HCT116 (cell line): ENCODE measurements around the gene ADARB2. TPM values are rescaled to one million over a fixed set of nuclear protein-coding genes. Genes with fewer than 3 reads are reported as not detected.

Source experiments
- ATAC-seq: fragments of 200-7000 bp; cut with Tn5 transposase; 2 replicates; pipeline ENCODE4 v1.9.1; 2020; ENCODE audit warnings: mild to moderate bottlenecking, moderate library complexity
- BruUV-seq: library from RNA; stranded (reverse); fragments of 400-500 nt; replicated peaks from 2 replicates; lab custom pipeline; 2021; lab: Mats Ljungman, UMichigan
- CTCF ChIA-PET: fragments of 300-600 bp; sonication (Branson Sonifier 250); formaldehyde crosslinking; loops from one replicate; lab custom pipeline; 2021; ENCODE audit warnings: antibody characterized with exemption; lab: Charles Lee
- POLR2A ChIA-PET: fragments of 300-600, 350-600 bp; sonication (Branson Sonifier 250); formaldehyde crosslinking; loops from one replicate; lab custom pipeline; 2021; ENCODE audit warnings: antibody characterized with exemption; lab: Charles Lee
- RAD21 ChIA-PET, 2 experiments: fragments of 300-600 bp; sonication (Branson Sonifier 250); formaldehyde crosslinking; loops; one replicate each; lab custom pipeline; 2023; ENCODE audit warnings: low total read pairs in 2 of 2; ENCODE audit not compliant: uncharacterized antibody in 2 of 2, unreplicated experiment in 2 of 2, low non-redundant PET in 1 of 2; lab: Charles Lee
- DNase-seq: peaks from one replicate; pipeline ENCODE4 v3.0.0-alpha.2; 2010; ENCODE audit warnings: low read depth, low spot score
- H2AFZ ChIP-seq: fragments of 200-600 bp; shearing (Covaris generic), sonication (generic); 2 replicates; pipeline ENCODE4 v1.6.1; 2017; ENCODE audit warnings: low read depth, mixed run types, mixed read lengths, antibody characterized with exemption, low read length; ENCODE audit not compliant: poor library complexity, severe bottlenecking
- H3K27ac ChIP-seq: 2 replicates; pipeline ENCODE4 v1.5.1; 2012; ENCODE audit warnings: low read depth, low read length
- H3K27me3 ChIP-seq: fragments of 200-600 bp; sonication (generic); 2 replicates; pipeline ENCODE4 v1.6.1; 2016; ENCODE audit warnings: mixed run types, low read length, mixed read lengths; ENCODE audit not compliant: insufficient read depth
- H3K36me3 ChIP-seq, 2 experiments: fragments of 200-500 bp in 1 of 2; fragments of 200-600 bp in 1 of 2; sonication (Bioruptor generic) in 1 of 2; sonication (generic) in 1 of 2; 2 replicates each; pipeline versions ENCODE4 v1.5.1 to v1.6.1; 2014 to 2016; ENCODE audit warnings: low read length in 2 of 2, inconsistent platforms in 1 of 2, mixed read lengths in 1 of 2, mixed run types in 1 of 2; ENCODE audit not compliant: insufficient read depth in 2 of 2, control insufficient read depth in 1 of 2
- H3K4me1 ChIP-seq, 2 experiments: fragments of 200-600 bp in 1 of 2; sonication (generic) in 1 of 2; 2 replicates each; pipeline versions ENCODE4 v1.5.1 to v1.6.1; 2012 to 2017; ENCODE audit warnings: low read length in 2 of 2, inconsistent platforms in 1 of 2, mild to moderate bottlenecking in 1 of 2, mixed read lengths in 1 of 2, mixed run types in 1 of 2, moderate library complexity in 1 of 2; ENCODE audit not compliant: insufficient read depth in 2 of 2, control insufficient read depth in 1 of 2
- H3K4me2 ChIP-seq: fragments of 200-600 bp; sonication (generic); 2 replicates; pipeline ENCODE4 v1.6.1; 2017; ENCODE audit warnings: mixed run types, low read length, mixed read lengths
- H3K4me3 ChIP-seq, 2 experiments: fragments of 200-600 bp in 1 of 2; sonication (generic) in 1 of 2; replicated peaks in 1 of 2; 2 replicates each; pipeline ENCODE4 v1.5.1; 2011 to 2016; ENCODE audit warnings: low read length in 2 of 2, control low read depth in 1 of 2, low read depth in 1 of 2, mild to moderate bottlenecking in 1 of 2, mixed read lengths in 1 of 2, mixed run types in 1 of 2
- H3K79me2 ChIP-seq: fragments of 200-600 bp; sonication (generic); 2 replicates; pipeline ENCODE4 v1.6.1; 2017; ENCODE audit warnings: mild to moderate bottlenecking, mixed run types, low read length, moderate library complexity, mixed read lengths; ENCODE audit not compliant: insufficient read depth
- H3K9ac ChIP-seq: fragments of 200-600 bp; sonication (generic); 2 replicates; pipeline ENCODE4 v1.6.1; 2016; ENCODE audit warnings: low read length, mixed read lengths
- H3K9me2 ChIP-seq: fragments of 200-600 bp; sonication (generic), shearing (Covaris generic); 2 replicates; pipeline ENCODE4 v1.6.1; 2017; ENCODE audit warnings: mixed run types, mild to moderate bottlenecking, moderate library complexity; ENCODE audit not compliant: insufficient read depth
- H3K9me3 ChIP-seq, 2 experiments: fragments of 200-500 bp in 1 of 2; fragments of 200-600 bp in 1 of 2; sonication (Bioruptor generic) in 1 of 2; sonication (generic) in 1 of 2; 2 replicates each; pipeline ENCODE4 v1.6.1; 2014 to 2017; ENCODE audit warnings: low read length in 2 of 2, mixed read lengths in 2 of 2, inconsistent platforms in 1 of 2, low read depth in 1 of 2, mild to moderate bottlenecking in 1 of 2, mixed run types in 1 of 2, moderate library complexity in 1 of 2; ENCODE audit not compliant: control insufficient read depth in 1 of 2, insufficient read depth in 1 of 2
- H4K20me1 ChIP-seq: fragments of 200-600 bp; sonication (generic), shearing (Covaris generic); 2 replicates; pipeline ENCODE4 v1.6.1; 2017; ENCODE audit warnings: mixed run types, mild to moderate bottlenecking, moderate library complexity; ENCODE audit not compliant: insufficient read depth
- ATF3 ChIP-seq: IDR thresholded peaks from 2 replicates; pipeline ENCODE4 v1.6.1; 2012
- CBX3 ChIP-seq: IDR thresholded peaks from 2 replicates; pipeline ENCODE4 v1.6.1; 2012; ENCODE audit warnings: low read depth
- CEBPB ChIP-seq: IDR thresholded peaks from 2 replicates; pipeline ENCODE4 v1.6.1; 2012; ENCODE audit warnings: low read depth
- EGR1 ChIP-seq: IDR thresholded peaks from 2 replicates; pipeline ENCODE4 v1.6.1; 2012; ENCODE audit warnings: low read depth
- EZH2phosphoT487 ChIP-seq: fragments of 200-600 bp; IDR thresholded peaks from 2 replicates; pipeline ENCODE4 v1.6.1; 2018; ENCODE audit warnings: antibody characterized with exemption, borderline replicate concordance
- FOSL1 ChIP-seq: IDR thresholded peaks from 2 replicates; pipeline ENCODE4 v1.6.1; 2012; ENCODE audit warnings: low read depth
- MAX ChIP-seq: IDR thresholded peaks from 2 replicates; pipeline ENCODE4 v1.6.1; 2012
- POLR2AphosphoS5 ChIP-seq: IDR thresholded peaks from 2 replicates; pipeline ENCODE4 v1.6.1; 2011; ENCODE audit warnings: mild to moderate bottlenecking, low read depth, low read length, moderate library complexity
- RAD21 ChIP-seq: IDR thresholded peaks from 2 replicates; pipeline ENCODE4 v1.6.1; 2012; ENCODE audit warnings: low read depth, mild to moderate bottlenecking
- REST ChIP-seq: IDR thresholded peaks from 2 replicates; pipeline ENCODE4 v1.6.1; 2012; ENCODE audit warnings: low read depth
- SRF ChIP-seq: IDR thresholded peaks from 2 replicates; pipeline ENCODE4 v1.6.1; 2012; ENCODE audit warnings: low read depth
- YY1 ChIP-seq: IDR thresholded peaks from 2 replicates; pipeline ENCODE4 v1.6.1; 2011; ENCODE audit warnings: low read length, low read depth, moderate library complexity, mild to moderate bottlenecking; ENCODE audit not compliant: insufficient replicate concordance; ENCODE audit errors: extremely low read depth
- ZFX ChIP-seq: fragments of 450-650 bp; IDR thresholded peaks from 2 replicates; pipeline ENCODE4 v1.6.1; 2017
- ZNF274 ChIP-seq: fragments of 200-500 bp; sonication (Bioruptor generic); IDR thresholded peaks from 2 replicates; pipeline ENCODE4 v1.6.1; 2014; ENCODE audit warnings: mild to moderate bottlenecking, low read depth, low read length, inconsistent platforms
- intact Hi-C: fragments of 100-400 bp; cut with micrococcal nuclease; formaldehyde crosslinking; loops from 2 replicates; pipeline ENCODE4 v1.10.0; 2022
- total RNA-seq: library from RNA; stranded (reverse); gene quantifications from one replicate; pipeline ENCODE4 v1.2.1, GENCODE V29; 2021; ENCODE audit not compliant: unreplicated experiment

Gene ADARB2
- total RNA-seq, 1 experiment from 2014 or later, result not detected

- RAD21 ChIA-PET, result no interaction called here
Measured at GRCh38 chr10:1137499-1138163, 599.7 kb downstream of the ADARB2 start.

More at GRCh38 chr10:1137499-1138163, 599.7 kb downstream of the ADARB2 start:
- TF ChIP-seq ZNF274 (no peak), FOSL1 (no peak), POLR2AphosphoS5 (no peak), CBX3 (no peak), ATF3 (no peak), MAX (no peak), YY1 (no peak), EGR1 (no peak), CEBPB (no peak), RAD21 (no peak), SRF (no peak), EZH2phosphoT487 (no peak), ZFX (no peak), REST (no peak)
- Histone ChIP-seq H3K9ac (no peak overlapping the region), H3K36me3 (no peaks in the 10 kb centered on the region), H3K27me3 (no peaks in the 10 kb centered on the region), H3K4me2 (no peak overlapping the region), H3K9me3 (no peaks in the 10 kb centered on the region), H3K9me2 (no peaks in the 10 kb centered on the region), H2AFZ (no peak overlapping the region), H3K79me2 (no peaks in the 10 kb centered on the region), H4K20me1 (no peaks in the 10 kb centered on the region), H3K4me3 (no peak overlapping the region), H3K4me1 (no peaks in the 10 kb centered on the region), H3K27ac (no peak overlapping the region)
- intact Hi-C loops, result no loop called here
- ATAC-seq, result no peak
- DNase-seq, result no peak
- no TSS peak for BruUV-seq
- POLR2A ChIA-PET, result no interaction called here
- CTCF ChIA-PET, result no interaction called here
